GM21515 (cell line): ENCODE results near the gene SMU1.

Experiments
- ATAC-seq: cut with Tn5 transposase; IDR thresholded peaks from one replicate; pipeline ENCODE4 v1.9.1; 2021; ENCODE audit not compliant: unreplicated experiment

Gene SMU1

GRCh38 chr9:33046061-33046460 lies 30.4 kb downstream of the SMU1 start:
- ATAC-seq = no peak

- no peak for ATAC-seq
Measured at GRCh38 chr9:33044677-33045282, 31.7 kb downstream of the SMU1 start.

GRCh38 chr9:33044162-33044673 lies 32.3 kb downstream of the SMU1 start:
- peak; percentile 74 for ATAC-seq

- no peak for ATAC-seq
Measured at GRCh38 chr9:33043671-33044070, 32.8 kb downstream of the SMU1 start.

GRCh38 chr9:33042473-33042872 lies 34.0 kb downstream of the SMU1 start:
- ATAC-seq = no peak

GRCh38 chr9:33041432-33042188 lies 34.9 kb downstream of the SMU1 start:
- no peak for ATAC-seq

GRCh38 chr9:33040792-33041431 lies 35.6 kb downstream of the SMU1 start:
- ATAC-seq = no peak

GRCh38 chr9:33032865-33033264 lies 43.6 kb downstream of the SMU1 start:
- no peak for ATAC-seq

- ATAC-seq = no peak
Measured at GRCh38 chr9:33032292-33032691, 44.2 kb downstream of the SMU1 start.

GRCh38 chr9:33030285-33030684 lies 46.2 kb downstream of the SMU1 start:
- no peak for ATAC-seq

- no peak for ATAC-seq
Measured at GRCh38 chr9:33029231-33029786, 47.2 kb downstream of the SMU1 start.

- ATAC-seq = peak; percentile 37
Measured at GRCh38 chr9:33025572-33026342, 50.7 kb downstream of the SMU1 start.

GRCh38 chr9:33024966-33025571 lies 51.4 kb downstream of the SMU1 start, which contains the start of gene DNAJA1:
Gene DNAJA1 (plus strand): TSS chr9:33025273. CDS start chr9:33026485, 1,212 bp downstream.
- ATAC-seq = peak; percentile 91

- no peak for ATAC-seq
Measured at GRCh38 chr9:33024126-33024965, 52.1 kb downstream of the SMU1 start.

GRCh38 chr9:33023661-33024060 lies 52.8 kb downstream of the SMU1 start:
- ATAC-seq = no peak

- no peak for ATAC-seq
Measured at GRCh38 chr9:33022755-33023154, 53.7 kb downstream of the SMU1 start.

GRCh38 chr9:33022303-33022702 lies 54.2 kb downstream of the SMU1 start:
- ATAC-seq = no peak

- no peak for ATAC-seq
Measured at GRCh38 chr9:33019797-33020196, 56.7 kb downstream of the SMU1 start.

- ATAC-seq = peak; percentile 47
Measured at GRCh38 chr9:33017283-33018041, 59.0 kb downstream of the SMU1 start.
